Adrenal gland (tissue), 5 donors: ENCODE data around the gene ABCB9.

Experiments
- POLR2A ChIP-seq, 2 donors: fragments of 450-650 bp; IDR thresholded peaks; one replicate each; pipeline ENCODE4 v1.6.1; 2017; ENCODE audit warnings: antibody characterized with exemption in 2 of 2, mild to moderate bottlenecking in 2 of 2, moderate library complexity in 1 of 2
- TF ChIP-seq, protein P1 (sequence below), 6 experiments: fragments of 450-650 bp in 4 of 6; fragments of 200-600 bp in 2 of 6; sonication (generic) in 1 of 6; IDR thresholded peaks; 1 replicate in 5 of 6; 2 replicates in 1 of 6; pipeline versions ENCODE4 v1.5.1 to v1.8.0; 2016 to 2021; ENCODE audit warnings: antibody characterized with exemption in 6 of 6, mild to moderate bottlenecking in 2 of 6, moderate library complexity in 1 of 6
- donor health status: DM: no; HTN: no; CAD: no.

DNA sequence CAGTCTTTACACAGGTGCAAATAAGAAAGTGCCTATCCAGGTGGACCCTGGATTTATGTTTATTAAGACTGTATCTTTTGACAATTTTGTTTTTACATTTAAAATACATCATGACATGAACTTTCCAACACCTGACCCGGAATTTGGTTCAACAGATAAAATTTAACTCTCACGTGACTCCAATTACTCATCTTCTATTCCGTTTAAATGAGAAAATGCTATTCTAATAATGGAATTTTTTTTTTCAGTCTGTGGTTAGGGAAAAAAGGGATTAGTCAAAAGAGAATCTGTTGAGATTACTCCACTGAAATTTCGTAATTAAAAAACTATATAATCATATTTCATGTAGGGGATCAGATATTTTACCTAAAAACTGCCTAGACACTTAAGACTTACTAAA lies 81.4 kb downstream of the ABCB9 start:
- TF ChIP-seq, protein P1, sequence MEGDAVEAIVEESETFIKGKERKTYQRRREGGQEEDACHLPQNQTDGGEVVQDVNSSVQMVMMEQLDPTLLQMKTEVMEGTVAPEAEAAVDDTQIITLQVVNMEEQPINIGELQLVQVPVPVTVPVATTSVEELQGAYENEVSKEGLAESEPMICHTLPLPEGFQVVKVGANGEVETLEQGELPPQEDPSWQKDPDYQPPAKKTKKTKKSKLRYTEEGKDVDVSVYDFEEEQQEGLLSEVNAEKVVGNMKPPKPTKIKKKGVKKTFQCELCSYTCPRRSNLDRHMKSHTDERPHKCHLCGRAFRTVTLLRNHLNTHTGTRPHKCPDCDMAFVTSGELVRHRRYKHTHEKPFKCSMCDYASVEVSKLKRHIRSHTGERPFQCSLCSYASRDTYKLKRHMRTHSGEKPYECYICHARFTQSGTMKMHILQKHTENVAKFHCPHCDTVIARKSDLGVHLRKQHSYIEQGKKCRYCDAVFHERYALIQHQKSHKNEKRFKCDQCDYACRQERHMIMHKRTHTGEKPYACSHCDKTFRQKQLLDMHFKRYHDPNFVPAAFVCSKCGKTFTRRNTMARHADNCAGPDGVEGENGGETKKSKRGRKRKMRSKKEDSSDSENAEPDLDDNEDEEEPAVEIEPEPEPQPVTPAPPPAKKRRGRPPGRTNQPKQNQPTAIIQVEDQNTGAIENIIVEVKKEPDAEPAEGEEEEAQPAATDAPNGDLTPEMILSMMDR (IDR thresholded peaks at IDR 0.05), result no peak
- no peak for TF ChIP-seq POLR2A (IDR thresholded peaks at IDR 0.05)
